ENCODE results near the gene FGFRL1. TPM values are rescaled to one million over a fixed set of nuclear protein-coding genes. Genes with fewer than 3 reads are reported as not detected.
"Not testable (repeated sequence)": the region's sequence is repeated elsewhere in the genome, so short reads cannot be mapped to it uniquely, and the experiment has no call there.

The FGFRL1 gene
- polyA plus RNA-seq, 4 donors = 33.3 to 45.2 (median 35.5) TPM

DNA sequence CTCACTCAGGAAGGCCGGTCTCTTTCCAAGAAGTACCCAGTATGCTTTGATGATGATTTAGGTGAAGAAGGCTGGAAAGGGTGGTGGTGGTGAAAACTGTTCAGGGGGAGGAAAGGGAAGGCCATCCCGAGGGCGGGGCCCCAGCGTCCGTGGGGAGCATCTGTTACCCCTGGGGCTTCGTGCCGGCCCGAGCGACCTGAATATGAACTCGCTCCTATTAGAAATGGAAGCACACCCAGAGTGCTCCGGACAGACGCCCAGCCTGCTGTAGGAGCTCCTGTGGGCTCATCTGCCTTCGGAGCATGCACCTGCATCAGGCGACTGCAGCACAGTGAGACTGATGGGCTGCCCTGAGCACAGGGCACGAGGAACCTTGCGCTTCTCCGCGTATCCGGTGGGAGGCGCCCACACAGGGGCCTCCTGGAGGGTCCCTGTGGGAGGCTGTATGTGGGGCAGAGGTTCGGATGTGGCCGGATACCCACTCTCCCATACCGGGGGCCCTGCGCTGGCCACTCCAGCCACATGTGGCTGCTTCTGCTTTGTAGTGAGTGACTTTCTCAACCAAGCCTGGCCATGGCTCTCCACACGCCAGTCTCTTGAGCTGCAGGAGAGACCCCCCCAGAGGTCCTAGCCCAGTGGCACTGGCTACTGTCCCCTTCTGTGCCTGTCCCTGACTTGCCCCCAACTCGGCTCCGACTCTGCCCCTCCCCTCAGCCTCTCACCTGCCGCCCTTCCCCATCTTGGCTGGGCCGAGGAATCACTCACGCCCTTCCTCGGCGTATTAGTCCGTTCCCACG is 36.7 kb downstream of the FGFRL1 start:
- no peak for DNase-seq (ENCODE audit: low read depth in 4 of 4, low spot score in 3 of 4)

DNA sequence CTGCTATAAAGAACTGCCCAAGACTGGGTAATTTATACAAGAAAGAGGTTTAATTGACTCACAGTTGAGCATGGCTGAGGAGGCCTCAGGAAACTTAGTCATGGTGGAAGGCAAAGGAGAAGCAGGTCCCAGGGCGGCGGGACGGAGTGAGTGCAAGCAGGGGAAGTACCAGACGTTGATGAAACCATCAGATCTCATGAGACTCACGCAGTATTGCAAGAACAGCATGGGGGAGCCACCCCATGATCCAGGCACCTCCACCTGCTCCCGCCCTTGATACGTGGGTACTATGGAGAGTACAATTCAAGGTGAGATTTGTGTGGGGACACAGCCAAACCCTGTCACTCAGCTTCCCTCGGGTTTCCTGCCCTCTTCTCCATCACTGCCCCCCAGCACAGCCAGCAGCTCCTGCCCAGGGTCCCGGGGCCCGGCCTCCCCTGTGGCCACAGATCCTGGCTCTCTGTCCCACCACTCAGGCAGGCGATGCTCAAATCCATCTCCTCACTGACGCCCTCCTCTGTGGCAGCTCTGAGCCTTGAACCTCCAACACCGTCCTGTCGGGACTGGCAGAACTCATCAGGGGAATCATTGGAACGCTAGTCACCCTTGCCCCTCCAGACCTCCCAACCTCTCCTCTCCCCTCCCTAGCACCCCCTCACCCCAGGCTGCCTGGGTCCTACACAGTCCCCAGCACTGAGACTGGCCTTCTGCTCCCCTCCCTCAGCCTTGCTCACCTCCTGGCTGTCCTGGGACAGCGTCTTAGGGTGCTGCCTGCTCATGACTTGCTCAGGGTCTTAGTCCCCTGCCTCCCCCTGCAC is 37.6 kb downstream of the FGFRL1 start:
- no peak for DNase-seq (ENCODE audit: low read depth in 4 of 4, low spot score in 3 of 4)

GRCh38 chr4:1049591-1049905 is 38.1 kb downstream of the FGFRL1 start:
- DNase-seq (ENCODE audit: low read depth in 4 of 4, low spot score in 3 of 4) = no peak

- DNase-seq (ENCODE audit: low read depth in 4 of 4, low spot score in 3 of 4) = no peak
Observed at GRCh38 chr4:1050486-1051213, 39.2 kb downstream of the FGFRL1 start.

- DNase-seq (ENCODE audit: low read depth in 4 of 4, low spot score in 3 of 4) = no peak
Observed at GRCh38 chr4:1051472-1051871, 40.0 kb downstream of the FGFRL1 start.

GRCh38 chr4:1052231-1052671 is 40.8 kb downstream of the FGFRL1 start:
- DNase-seq (ENCODE audit: low read depth in 4 of 4, low spot score in 3 of 4) = no peak

- no peak for DNase-seq (ENCODE audit: low read depth in 4 of 4, low spot score in 3 of 4)
Observed at GRCh38 chr4:1053080-1053661, 41.7 kb downstream of the FGFRL1 start.

DNA sequence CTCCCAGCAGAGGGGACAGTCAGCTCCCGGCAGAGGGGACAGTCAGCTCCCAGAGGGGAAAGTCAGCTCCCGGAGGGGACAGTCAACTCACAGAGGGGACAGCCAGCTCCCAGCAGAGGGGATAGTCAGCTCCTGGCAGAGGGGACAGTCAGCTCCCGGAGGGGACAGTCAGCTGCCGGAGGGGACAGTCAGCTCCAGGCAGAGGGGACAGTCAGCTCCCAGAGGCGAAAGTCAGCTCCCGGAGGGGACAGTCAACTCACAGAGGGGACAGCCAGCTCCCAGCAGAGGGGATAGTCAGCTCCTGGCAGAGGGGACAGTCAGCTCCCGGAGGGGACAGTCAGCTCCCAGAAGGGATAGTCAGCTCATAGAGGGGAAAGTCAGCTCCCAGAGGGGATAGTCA is 42.5 kb downstream of the FGFRL1 start:
- DNase-seq (ENCODE audit: low read depth in 4 of 4, low spot score in 3 of 4) = not testable (repeated sequence)

DNA sequence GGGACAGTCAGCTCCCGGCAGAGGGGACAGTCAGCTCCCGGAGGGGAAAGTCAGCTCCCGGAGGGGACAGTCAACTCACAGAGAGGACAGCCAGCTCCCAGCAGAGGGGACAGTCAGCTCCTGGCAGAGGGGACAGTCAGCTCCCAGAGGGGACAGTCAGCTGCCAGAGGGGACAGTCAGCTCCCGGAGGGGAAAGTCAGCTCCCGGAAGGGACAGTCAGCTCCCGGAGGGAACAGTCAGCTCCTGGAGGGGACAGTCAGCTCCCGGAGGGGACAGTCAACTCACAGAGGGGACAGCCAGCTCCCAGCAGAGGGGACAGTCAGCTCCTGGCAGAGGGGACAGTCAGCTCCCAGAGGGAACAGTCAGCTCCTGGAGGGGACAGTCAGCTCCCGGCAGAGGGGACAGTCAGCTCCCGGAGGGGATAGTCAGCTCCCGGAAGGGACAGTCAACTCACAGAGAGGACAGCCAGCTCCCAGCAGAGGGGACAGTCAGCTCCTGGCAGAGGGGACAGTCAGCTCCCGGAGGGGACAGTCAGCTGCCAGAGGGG is 43.3 kb downstream of the FGFRL1 start:
- DNase-seq (ENCODE audit: low read depth in 4 of 4, low spot score in 3 of 4) = not testable (repeated sequence)

- DNase-seq (ENCODE audit: low read depth in 4 of 4, low spot score in 3 of 4) = not testable (repeated sequence)
Observed at GRCh38 chr4:1055243-1055701, 43.8 kb downstream of the FGFRL1 start.

- no peak for DNase-seq (ENCODE audit: low read depth in 4 of 4, low spot score in 3 of 4)
Observed at GRCh38 chr4:1055721-1056590, 44.5 kb downstream of the FGFRL1 start.

GRCh38 chr4:1056671-1057402 is 45.4 kb downstream of the FGFRL1 start:
- no peak for DNase-seq (ENCODE audit: low read depth in 4 of 4, low spot score in 3 of 4)

DNA sequence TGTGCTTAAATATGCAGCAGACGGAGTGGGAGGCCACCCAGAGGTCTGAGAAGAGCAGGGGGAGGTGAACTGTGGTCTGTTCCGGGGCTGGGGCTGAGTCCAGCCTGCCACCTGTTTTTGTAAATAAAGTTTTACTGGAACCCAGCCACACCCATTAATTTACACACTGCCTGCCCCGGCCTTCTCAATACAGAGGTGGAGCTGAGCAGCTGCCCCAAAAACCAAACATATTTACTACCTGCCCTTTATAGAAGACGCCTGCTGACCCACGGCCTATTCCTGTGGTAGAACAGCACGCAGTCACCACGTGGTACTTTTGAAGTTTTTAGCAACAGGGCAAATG is 45.9 kb downstream of the FGFRL1 start:
- DNase-seq (ENCODE audit: low read depth in 4 of 4, low spot score in 3 of 4) = no peak

- DNase-seq (ENCODE audit: low read depth in 4 of 4, low spot score in 3 of 4) = no peak
Observed at GRCh38 chr4:1058198-1058996, 47.0 kb downstream of the FGFRL1 start.

GRCh38 chr4:1058997-1059665 is 47.7 kb downstream of the FGFRL1 start:
- no peak for DNase-seq (ENCODE audit: low read depth in 4 of 4, low spot score in 3 of 4)

DNA sequence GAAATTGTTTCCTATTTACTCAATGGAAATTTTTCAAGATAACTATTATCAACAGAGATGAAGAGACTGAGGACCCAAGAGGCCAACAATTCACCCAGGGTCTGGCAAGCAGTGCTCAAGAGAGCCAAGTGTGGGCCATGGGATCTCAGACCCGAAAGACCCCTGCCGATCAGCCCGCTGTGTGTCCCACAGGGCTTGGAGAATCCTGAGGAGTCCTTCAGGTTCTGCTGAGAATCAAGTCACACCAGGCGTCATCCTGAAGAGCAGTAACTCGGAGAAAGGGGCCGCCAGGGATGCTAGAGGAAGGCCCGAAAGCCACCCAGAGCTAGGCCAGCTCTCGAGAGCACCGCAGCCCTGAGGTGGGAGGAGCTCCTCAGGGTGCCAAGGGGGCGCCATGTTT is 48.7 kb downstream of the FGFRL1 start:
- DNase-seq (ENCODE audit: low read depth in 4 of 4, low spot score in 3 of 4) = no peak

DNA sequence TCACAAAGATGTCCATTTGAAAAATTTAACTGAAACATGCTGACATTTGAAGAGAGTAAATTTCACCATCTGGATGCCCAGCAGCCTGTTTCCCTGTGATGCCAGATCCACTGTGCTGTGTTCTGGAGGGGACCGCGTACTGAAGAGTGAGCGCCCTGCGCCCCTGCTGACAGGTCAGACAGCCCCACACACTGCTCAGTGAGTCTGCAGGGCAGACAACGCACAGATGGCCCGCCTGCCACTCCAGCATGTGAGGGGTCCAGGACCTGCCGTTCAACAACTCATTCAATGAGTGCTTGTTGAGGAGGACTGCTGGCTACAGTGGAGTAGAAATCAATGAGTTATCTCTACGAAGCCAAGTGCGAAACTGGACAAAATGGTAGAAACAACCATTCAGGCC is 49.2 kb downstream of the FGFRL1 start:
- no peak for DNase-seq (ENCODE audit: low read depth in 4 of 4, low spot score in 3 of 4)
